HG03066 (cell line): ENCODE results near the gene SOD2.
A peak's percentile ranks its signal among the peaks of the same experiment; 100 is the strongest.
"Not testable (repeated sequence)": the region's sequence is repeated elsewhere in the genome, so short reads cannot be mapped to it uniquely, and the experiment has no call there.

Source experiments
- ATAC-seq: cut with Tn5 transposase; IDR thresholded peaks from one replicate; pipeline ENCODE4 v1.9.1; 2021; ENCODE audit warnings: low read depth; ENCODE audit not compliant: unreplicated experiment

Gene SOD2

DNA sequence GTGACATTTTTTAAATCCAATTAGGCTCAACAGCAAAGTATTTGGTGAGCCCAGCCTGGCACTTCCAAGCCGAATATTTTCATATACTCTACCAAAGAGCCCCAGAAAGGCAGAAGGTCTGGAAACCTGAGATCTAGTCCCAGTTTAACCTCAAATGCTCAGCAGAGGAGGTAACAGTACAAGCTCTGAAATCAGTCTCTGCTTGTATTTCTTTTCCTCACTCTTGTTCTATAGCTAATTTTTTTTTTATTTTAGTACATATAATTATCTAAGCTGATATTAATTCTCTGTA is 9.1 kb downstream of the SOD2 start:
- no peak for ATAC-seq

- ATAC-seq: no peak
Measured at GRCh38 chr6:159682810-159683209, 10.2 kb downstream of the SOD2 start.

DNA sequence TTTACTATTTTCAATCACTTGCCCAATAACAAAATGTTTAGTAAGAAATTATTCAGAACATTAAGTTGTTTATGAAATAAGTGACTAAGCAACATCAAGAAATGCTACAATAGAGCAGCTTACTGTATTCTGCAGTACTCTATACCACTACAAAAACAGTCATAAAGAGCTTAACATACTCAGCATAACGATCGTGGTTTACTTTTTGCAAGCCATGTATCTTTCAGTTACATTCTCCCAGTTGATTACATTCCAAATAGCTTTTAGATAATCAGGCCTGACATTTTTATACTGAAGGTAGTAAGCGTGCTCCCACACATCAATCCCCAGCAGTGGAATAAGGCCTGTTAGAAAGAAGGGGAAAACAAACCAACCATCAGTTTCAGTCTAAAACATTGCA is 10.7 kb downstream of the SOD2 start:
- no peak for ATAC-seq

- ATAC-seq: no peak
Measured at GRCh38 chr6:159681191-159681880, 11.7 kb downstream of the SOD2 start.

DNA sequence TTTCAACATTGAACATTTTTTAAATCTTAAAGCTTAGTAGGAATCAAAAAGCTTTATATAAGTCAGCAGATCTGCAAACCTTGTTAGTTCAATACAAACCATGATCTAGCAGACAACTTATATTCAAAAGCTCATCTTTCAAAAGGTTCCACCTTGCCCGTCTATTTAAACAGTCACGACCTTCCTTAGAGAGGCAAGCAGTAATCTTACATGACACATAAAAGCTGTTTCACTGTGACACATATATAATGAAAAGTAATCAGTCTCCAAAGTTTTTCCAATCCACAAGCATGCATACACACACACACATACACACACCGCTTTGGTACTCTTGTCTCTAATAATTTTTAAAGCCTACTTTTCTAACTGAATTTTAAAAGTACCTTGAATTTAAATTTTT is 12.9 kb downstream of the SOD2 start:
- no peak for ATAC-seq

- ATAC-seq: no peak
Measured at GRCh38 chr6:159679091-159680077, 13.7 kb downstream of the SOD2 start.

- ATAC-seq: no peak
Measured at GRCh38 chr6:159678574-159678973, 14.5 kb downstream of the SOD2 start.

- no peak for ATAC-seq
Measured at GRCh38 chr6:159677506-159678165, 15.4 kb downstream of the SOD2 start.

DNA sequence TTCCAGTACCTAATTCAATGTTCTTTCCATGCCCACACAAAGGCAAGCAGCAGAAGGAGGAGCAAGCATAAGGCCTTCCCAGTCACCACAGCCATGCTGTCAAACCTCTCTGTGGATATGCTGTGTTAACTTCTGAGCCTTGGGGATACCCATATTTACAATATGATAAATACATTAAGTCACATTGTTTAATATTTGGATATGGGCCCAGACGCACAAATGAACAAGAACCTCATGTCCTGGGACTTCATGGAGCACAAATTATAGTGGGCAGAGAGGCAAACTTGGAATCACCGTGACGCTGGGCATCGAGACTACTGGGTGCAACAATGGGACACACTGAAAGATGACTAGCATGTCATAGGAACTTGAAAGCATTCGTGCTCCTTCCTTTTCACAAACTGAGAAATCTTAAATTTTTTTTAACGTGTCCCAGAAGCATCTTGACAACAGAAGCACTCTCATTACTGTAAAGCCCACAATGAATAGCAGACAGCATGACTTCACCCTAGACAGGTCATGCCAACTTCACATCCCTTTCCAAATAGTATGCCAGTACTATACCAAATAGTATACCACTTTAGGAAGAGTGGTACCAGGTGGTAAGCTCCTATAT is 16.0 kb downstream of the SOD2 start:
- ATAC-seq: no peak

GRCh38 chr6:159676236-159676635 is 16.8 kb downstream of the SOD2 start:
- ATAC-seq: not testable (repeated sequence)

GRCh38 chr6:159665868-159666635 is 27.0 kb downstream of the SOD2 start:
- ATAC-seq: no peak

DNA sequence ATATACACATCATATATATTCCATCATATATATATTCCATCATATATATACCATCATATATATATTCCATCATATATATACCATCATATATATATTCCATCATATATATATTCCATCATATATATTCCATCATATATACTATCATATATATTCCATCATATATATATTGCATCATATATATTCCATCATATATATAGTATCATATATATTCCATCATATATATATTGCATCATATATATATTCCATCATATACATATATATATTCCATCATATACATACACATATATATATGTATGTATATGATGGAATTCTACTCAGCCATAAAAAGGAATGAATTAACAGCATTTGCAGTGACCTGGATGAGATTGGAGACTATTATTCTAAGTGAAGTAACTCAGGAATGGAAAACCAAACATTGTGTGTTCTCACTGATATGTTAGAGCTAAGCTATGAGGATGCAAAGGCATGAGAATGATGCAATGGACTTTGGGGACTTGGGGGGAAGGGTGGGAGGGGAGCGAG is 29.6 kb downstream of the SOD2 start:
- ATAC-seq: not testable (repeated sequence)

- ATAC-seq: not testable (repeated sequence)
Measured at GRCh38 chr6:159661977-159662376, 31.1 kb downstream of the SOD2 start.

DNA sequence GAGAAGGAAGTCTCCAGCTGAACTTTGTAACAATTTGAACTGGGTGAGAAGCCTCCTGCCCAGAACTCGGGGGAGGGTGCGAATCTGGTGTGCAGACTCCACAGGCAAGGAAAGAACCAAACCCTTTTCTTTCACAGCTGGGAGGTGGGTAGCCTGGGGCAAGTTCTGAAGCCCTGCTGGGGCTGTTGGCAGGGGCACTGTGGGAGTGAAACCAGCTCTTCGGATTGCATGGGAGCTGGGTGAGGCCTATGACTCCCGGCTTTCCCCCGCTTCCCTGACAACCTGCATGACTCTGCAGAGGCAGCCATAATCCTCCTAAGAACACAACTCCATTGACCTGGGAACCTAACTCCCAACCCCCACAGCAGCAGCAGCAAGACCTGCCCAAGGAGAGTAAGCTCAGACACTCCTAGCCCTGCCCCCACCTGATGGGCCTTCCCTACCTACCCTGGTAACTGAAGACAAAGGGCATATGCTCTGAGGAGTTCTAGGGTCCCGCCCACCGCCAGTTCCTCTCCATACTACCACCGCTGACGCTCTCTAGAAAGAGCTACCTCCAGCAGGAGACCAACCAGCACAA is 37.5 kb downstream of the SOD2 start:
- ATAC-seq: no peak

DNA sequence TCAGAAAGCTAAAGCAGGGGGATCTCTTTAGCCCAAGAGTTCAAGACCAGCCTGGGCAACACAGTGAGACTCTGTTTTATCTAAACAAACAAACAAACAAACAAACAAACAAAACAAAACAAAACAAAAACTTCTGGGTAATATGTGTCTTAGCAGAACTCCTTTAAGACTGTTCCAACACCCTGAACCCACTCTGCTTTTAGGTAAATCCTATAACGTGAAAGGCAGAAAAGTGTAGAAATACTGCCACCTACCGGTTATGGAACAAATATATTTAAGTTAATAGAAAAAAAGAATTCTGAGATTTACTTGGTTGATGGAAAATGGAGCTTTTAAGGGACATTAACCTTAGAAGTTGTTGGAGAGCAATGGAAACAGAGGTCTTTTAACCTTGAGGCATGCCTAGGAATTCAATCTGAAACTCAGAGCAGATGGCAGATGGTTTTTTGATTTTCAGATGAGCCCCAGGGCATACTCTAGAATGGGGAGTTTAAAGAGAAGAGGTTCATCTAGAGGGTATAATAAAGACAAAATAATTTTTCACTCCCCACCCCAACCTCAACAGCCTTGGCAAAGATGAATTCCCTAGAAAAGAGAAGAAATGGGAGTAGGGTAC is 38.5 kb downstream of the SOD2 start:
- ATAC-seq: peak; percentile 65

DNA sequence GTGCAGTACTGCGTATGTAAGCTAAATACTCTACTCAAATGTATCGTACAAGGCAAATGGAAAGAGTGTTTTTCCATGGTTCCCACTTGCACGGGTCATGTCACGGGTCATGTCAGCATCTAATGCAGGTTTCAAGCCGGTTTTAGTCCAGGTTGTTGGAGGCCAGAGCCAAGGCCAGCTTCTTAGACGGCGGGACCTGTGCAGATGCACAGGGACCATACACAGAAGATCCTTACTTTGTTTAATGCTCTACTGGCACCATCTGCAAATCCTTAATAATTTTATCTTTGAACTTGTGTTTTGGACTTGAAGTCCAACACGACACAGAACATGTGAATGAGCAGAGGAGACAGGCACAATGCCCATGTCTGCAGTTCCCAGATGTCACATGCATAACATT is 42.7 kb downstream of the SOD2 start:
- ATAC-seq: no peak

GRCh38 chr6:159649441-159649840 is 43.6 kb downstream of the SOD2 start:
- ATAC-seq: no peak

- ATAC-seq: peak; percentile 94
Measured at GRCh38 chr6:159646733-159647132, 46.3 kb downstream of the SOD2 start.

DNA sequence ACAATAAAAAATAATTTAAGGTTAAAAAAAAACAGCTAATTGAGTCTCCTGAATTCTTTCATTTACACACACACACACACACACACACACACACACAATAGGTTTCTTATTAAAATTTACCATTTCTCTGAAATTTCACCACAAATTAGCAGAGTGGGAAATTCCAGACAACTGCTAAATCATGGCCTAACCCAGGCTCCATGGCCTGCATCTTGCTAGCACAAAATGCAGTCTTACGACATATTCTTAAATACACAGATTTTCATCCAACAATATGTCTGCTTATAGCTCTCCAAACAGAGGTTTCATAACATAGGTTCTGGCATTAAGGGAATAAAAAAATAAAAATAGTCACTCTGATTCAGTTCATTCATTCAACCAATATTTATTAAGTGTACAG is 46.9 kb downstream of the SOD2 start:
- ATAC-seq: no peak
